GM08714 (cell line): Measurements from ENCODE around the gene CIITA.

ENCODE experiments used
- H3K4me3 ChIP-seq: fragments of 200-500 bp; sonication (Bioruptor generic); 2 replicates; pipeline ENCODE4 v1.5.1; 2014; ENCODE audit warnings: mild to moderate bottlenecking, low read length, inconsistent platforms
- ZNF274 ChIP-seq: IDR thresholded peaks from 2 replicates; pipeline ENCODE4 v1.6.1; 2012; ENCODE audit warnings: mild to moderate bottlenecking, low read depth, low read length

CIITA gene

DNA sequence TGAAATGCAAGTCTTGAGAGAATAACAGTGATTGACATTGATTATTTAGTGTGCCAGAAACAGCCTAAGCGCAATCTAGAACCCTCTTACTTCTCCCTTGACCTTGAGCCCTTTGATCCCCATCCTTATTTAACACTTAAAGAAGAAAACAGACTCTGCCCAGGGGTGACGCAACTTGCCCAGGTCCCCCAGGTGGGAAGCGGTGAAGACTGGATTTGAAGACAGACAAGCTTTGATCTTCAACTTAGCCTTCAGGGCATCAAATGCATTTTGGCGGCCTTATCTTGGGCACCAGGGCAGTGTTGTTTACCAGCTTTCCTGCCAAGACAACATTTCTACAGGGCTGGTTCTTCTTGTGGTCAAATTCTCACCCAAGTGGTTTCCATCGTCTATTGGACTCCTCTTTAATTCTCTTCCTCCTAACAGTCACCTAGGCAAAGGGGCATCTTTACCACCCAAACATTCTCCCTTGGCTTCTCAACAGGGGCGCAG, 8.9 kb upstream of the CIITA start:
- no peak for TF ChIP-seq ZNF274
- peak overlapping the region; percentile 4; the same call in 1 of the 2 replicates for H3K4me3 ChIP-seq

GRCh38 chr16:10868596-10869469, 8.2 kb upstream of the CIITA start:
- TF ChIP-seq ZNF274: no peak
- H3K4me3 ChIP-seq: peak overlapping the region; percentile 12; the same call in 1 of the 2 replicates

GRCh38 chr16:10870137-10870776, 6.7 kb upstream of the CIITA start:
- H3K4me3 ChIP-seq: no peak overlapping the region
- TF ChIP-seq ZNF274: no peak

DNA sequence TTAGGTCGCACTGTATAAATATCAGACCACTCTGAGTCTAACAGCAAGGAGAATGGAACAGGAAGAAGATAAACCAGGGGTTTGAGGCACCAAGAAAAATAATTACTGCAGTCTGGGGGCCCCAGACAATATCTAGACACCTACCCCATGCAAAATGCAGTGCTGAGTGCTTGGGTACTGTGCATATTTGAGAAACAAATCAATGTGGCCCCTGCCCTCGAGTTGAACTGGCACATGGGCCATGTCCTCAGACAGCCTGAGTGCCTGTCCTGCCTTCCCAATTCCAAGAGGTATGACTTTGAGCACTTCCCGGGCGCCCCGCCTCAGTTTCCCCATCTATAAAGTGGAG, 6.2 kb upstream of the CIITA start:
- H3K4me3 ChIP-seq: no peak overlapping the region
- TF ChIP-seq ZNF274: no peak

DNA sequence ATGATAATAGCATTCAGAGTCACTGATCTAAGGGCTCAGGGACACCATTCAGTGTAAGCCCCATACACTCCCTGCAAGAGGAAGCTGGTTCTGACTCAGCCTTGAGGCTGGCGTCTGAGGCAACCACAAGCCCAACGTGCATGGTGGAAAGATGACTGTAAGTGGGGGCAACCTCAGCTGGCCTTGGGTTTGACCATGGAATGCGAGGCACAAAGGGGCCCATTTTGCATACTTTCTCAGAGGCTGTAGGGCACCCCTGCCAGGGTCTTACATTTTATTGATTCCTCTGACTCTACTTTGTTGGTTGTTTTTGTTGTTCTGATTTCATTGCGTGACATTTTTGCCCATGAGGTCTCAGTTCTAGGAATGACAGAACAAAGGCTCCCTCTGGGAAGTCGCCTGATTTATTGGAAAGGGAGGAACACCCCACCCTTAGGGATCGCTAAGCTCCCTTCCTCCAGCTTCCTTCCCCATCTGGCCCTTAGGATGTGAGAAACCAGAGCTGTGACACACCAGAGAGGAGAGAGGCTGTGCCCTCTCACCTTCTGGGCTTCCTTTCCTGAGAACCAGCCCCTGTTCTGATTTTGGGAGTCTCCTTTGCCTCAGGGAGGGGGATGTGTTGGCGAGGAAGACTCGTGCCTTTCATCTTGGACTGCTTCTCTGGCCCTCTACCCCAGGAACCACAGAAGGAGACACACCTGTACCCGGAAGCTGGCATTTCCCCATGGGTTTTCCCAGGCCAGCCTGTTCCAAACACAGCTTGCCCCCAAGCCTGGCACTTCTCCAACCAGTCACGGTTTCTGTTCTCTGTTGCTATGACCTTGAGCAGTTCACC, 5.6 kb upstream of the CIITA start:
- no peak for TF ChIP-seq ZNF274
- H3K4me3 ChIP-seq: no peak overlapping the region

- TF ChIP-seq ZNF274: no peak
These were observed 687 bp upstream of the CIITA start for GRCh38 chr16:10876315-10876714.

DNA sequence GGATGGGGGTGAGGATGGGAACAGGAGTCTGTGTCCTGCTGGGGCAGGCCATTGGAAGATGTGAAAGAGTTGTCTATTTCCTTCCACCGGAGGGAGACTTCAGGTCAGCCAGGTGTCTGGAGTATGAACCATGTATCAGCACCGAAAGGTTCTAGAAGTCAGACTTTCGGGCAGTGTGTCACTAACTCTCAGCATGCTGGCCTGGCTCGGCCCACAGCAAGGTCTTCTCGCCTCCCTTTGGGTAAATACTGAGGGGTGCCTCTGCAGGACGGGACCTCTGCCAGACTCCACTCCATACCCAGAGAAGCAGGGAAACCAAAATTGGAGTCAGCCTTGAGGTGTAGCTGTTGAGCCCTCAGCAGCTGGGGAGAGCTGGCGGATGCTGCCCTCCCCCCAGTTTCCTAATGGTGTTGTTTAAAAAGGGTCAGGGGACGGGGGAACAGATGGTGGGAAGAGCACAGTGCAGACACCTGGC, 507 bp downstream of the CIITA start:
- H3K4me3 ChIP-seq: peak overlapping the region; percentile 67

More at GRCh38 chr16:10876315-10876714, 687 bp upstream of the CIITA start:
- peak overlapping the region; percentile 22; the same call in 1 of the 2 replicates for H3K4me3 ChIP-seq

GRCh38 chr16:10878328-10878643, 1.3 kb downstream of the CIITA start:
- H3K4me3 ChIP-seq: peak overlapping the region; percentile 67
- no peak for TF ChIP-seq ZNF274

More for the DNA sequence above, 507 bp downstream of the CIITA start:
- no peak for TF ChIP-seq ZNF274

DNA sequence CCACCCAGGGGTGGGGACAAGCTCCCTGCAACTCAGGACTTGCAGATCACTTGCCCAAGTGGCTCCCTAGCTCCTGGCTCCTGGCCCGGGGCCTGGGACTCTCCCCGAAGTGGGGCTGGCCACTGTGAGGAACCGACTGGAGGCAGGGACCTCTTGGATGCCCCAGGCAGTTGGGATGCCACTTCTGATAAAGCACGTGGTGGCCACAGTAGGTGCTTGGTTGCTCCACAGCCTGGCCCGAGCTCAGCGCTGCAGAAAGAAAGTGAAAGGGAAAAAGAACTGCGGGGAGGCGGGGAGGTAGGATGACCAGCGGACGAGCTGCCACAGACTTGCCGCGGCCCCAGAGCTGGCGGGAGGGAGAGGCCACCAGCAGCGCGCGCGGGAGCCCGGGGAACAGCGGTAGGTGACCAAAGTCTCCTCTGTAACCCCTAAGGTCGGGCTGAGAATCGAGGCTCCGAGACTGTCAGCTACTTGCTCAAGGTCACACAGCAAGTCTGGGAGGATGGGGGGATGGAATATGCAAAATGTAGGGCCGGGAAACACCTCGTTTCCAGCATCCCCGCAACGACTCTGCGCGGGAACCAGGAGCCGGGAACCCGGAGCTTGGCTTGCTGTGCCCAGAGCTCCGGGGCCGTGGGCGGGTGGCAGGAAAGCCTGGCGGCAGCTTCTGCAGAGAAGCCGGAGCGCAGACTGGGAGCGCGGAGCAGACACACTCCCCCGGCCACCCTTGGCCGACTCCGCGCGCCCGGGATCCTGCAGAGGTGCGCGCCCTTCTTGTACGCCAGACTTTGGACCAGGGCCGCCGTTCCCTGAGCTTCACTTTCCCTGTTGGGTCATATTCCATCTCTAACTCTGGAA, 1.9 kb downstream of the CIITA start:
- H3K4me3 ChIP-seq: peak overlapping the region; percentile 67
- TF ChIP-seq ZNF274: no peak

- peak overlapping the region; percentile 67 for H3K4me3 ChIP-seq
- TF ChIP-seq ZNF274: no peak
These were observed 2.9 kb downstream of the CIITA start for GRCh38 chr16:10879681-10880589.

- H3K4me3 ChIP-seq: peak overlapping the region; percentile 67
- no peak for TF ChIP-seq ZNF274
These were observed 3.8 kb downstream of the CIITA start for GRCh38 chr16:10880594-10881452.
